Measurements from ENCODE around the gene MYBL2.
A peak's percentile ranks its signal among the peaks of the same experiment; 100 is the strongest.

The MYBL2 gene

DNA sequence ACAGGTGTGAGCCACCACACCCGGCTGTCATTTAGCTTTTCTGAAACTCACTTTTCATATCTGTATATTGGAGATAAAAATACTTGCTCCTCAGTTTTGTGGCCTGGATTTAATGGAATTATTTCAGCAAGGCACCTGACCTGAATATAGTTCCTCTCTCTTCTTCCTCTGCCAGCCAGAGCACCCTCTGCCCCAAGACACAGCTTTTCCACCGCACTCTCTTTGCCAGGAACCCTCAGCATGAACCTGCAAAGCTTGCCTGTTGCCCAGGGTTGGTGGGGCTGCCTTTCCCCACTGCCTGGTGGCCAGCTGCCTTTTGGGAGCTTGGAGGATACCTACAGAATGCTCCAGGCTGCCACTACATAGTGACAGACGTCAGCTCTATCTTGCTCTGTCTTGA is 56.8 kb downstream of the MYBL2 start:
- no peak for DNase-seq (ENCODE audit: low spot score)

DNA sequence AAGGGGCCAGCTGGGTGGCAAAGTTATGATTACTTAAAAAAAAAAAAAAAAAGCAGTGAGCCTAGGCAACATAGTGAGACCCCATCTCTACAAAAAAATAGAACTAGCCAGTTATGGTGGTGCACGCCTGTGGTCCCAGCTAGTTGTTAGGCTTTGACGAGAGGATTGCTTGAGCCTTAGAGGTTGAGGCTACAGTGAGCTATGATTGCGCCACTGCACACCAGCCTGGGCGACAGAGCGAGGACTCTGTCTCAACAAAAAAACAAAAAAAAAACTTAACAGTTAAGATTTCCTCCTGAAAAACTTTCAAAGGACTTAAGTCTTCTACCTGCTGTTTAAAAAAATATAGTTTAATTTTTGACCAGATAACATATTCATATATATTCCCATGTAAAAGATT is 57.5 kb downstream of the MYBL2 start:
- DNase-seq (ENCODE audit: low spot score) = no peak

DNA sequence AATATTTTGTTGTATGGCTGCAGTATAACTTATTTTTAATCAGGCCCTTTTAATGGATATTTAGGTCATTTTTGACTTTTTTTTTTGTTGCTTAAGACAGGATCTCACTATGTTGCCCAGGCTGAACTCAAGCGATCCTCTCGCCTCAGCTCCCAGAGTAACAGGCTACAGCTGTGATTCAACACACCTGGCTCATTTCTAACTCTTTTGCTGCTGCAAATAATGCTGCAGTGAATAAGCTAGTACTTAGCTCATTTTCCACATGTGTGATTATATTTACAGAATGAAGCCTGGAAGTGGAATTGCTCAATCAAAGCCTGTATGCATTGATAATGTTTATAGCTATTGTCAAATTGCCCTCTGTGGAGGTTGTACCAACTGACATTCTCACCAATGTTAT is 58.8 kb downstream of the MYBL2 start:
- no peak for DNase-seq (ENCODE audit: low spot score)

DNA sequence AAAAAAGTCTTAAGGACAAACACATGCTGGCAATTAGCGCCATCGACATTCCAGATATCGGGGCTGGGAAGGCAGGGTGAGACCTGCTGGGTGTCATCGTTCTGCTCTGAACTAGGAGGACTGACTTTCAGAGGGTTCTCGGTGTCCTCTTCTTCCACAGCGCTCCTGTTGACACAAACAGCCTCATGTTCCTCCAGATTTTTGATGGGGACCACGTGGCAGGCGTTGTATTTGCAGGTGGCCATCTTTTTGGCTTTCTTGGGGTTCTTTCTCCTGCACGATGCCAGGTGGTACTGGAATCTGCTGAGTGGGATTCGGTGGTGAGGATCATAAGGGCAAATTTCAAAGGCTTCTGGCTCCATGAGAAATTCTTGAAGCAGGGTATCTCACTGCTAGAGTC is 59.4 kb downstream of the MYBL2 start:
- no peak for DNase-seq (ENCODE audit: low spot score)

DNA sequence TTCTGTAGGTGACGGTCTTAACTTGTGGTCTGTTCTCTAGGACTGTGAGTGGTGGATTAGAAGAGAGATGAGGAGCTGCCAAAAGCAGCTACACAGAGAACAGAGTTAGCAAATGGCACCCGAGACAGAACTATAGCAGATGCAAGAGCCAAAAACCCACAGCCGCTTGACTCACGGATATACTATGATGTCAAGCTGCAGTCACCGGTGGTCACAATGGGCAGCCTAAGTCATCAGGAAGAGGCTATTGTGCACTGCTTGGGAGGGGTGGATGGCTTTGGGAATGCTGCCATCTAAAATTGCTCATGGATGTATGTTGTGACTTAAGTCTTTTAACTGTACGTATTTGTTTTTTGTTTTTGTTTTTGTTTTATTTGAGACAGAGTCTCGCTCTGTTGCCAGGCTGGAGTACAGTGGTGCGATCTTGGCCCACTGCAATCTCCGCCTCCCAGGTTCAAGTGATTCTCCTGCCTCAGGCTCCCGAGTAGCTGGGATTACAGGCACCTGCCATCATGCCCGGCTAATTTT is 60.0 kb downstream of the MYBL2 start, which contains the start of gene GTSF1L:
Gene GTSF1L, minus strand, starts transcription at position 192 of the 528 bp plus-strand sequence. CDS start 308 bp downstream, outside the sequence.
- DNase-seq (ENCODE audit: low spot score) = no peak

DNA sequence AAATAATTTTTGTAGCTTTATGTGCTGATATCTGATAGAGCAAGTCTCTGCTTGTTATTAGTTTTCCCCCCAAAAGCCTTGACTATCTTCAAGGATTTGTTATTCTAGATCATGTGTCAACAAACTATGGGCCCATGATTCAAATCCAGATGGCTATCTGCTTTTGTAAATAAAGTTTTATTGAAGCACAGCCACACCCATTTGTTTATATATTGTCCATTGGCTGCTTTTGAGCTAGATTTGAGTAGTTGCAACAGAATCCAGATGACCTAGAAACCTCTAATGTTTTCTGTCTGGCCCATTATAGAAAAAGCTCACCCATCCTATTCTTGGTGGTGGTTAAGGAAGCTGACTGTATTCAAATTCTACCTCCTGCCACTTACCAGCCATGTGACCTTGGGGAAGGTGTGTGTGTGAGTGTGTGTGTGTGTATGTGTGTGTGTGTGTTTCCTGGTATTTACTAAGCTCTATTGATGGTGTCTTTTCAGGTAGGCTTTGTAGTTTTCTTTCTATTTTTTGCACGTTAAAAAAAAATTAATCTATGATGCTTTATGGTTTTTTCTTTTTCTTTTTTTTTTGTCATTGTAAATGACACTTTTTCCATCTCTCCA is 61.2 kb downstream of the MYBL2 start:
- no peak for DNase-seq (ENCODE audit: low spot score)

DNA sequence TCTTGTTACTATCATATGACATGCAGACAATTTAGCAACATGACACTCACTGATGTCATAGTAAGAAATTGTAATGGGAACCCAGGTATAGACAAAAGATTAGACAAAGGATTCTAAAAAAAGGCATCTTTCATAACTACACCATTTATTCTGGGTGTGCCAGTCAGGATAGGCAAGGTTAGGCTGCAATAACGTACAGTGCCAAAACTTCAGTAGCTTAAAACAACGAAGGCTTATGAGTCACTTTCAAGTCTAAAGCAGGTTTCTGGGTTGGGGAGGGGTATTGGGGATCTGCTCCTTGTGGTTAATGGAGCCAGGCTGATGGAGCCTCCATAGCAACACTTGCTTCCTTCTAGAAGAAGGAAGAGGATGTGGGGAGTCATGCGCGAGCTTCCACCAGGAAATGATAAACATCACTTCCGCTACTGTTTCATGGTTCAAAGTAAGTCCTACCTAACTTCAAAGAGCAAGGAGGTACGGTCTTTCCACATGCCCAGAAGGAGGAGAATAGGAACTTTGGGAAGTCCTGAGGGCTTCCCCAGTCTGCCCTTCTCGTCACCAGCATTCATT is 61.9 kb downstream of the MYBL2 start:
- no peak for DNase-seq (ENCODE audit: low spot score)

DNA sequence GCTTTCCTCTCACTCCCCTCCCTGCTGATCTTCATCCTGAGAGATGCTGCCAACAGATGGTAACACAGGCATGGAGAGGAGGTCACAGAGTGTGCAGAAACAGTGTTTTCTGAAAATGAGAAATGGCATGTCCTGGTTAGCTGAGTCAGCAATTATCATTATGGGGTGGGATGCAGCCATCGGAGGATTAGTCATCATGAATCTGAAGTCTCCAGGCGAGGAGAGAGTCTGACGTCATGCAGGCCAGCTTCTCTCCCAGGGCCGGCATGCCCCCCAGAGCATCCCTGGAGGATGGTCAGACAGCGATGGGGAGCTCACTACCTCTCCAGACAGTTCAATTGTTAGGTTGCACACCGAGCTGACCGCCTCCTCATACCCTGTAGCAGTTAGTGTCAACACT is 64.6 kb downstream of the MYBL2 start:
- DNase-seq (ENCODE audit: low spot score) = no peak

DNA sequence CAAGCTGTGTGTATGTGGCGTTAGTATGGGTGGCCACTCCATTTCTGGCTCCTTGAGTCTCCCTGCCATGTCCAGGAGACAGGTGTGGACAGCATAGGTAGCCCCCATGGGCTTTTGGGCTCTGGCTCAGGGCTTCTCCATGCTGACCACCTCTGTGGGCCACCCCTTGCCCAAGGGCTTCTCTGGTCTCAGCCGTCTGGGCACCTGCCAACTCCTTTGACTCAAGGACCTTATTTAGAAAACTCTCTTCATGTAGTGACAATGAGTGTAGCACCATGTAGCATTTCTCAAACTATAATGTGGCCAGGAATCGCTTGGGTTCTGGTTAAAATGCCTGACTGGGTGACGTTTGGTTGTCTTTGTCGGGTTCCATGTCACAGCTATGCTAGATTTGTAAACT is 65.0 kb downstream of the MYBL2 start:
- no peak for DNase-seq (ENCODE audit: low spot score)

DNA sequence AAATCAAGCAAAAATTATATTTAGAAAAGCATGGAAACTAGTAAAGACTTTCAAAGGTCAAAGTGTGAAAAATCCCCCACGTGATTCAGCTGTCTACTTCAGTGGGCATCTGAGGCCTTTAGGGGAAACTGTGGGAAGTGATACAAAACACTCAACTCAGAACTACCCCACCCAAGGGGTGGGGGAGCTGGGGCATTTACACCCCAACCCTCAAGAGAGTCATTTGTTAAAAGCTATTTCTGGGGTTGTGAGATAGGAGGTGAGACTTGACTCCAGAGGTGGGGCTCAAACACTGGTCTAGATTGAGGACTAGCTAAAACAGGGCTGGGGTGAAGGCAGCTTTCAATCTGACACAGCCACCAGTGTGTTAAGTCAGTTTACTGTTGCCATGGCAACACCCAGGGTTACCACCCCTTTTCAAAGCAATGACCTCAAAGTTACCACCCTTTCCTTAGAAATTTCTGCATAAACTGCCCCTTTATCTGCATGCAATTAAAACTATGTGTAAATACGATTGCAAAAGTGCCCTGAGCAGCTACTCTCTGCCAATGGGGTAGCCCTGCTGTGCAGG is 69.8 kb downstream of the MYBL2 start:
- DNase-seq (ENCODE audit: low spot score) = no peak

DNA sequence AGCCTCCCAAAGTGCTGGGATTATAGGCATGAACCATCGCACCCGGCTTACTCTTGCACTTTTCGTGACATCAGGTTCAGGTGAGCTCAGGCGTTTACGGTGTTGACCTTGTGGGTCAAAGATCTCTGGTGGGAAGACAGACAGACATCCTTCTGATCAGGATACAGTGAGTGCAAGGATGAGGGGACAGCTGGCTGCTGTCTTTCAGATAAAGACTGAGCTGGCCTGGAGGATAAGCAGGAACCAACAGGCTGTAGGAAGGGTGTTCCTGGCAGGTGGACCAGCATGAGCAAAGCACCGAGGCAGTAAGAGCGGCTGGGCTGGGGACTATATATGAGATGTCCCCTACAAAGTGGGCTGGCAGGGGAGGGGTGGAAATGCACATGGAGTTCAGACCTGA is 71.0 kb downstream of the MYBL2 start:
- no peak for DNase-seq (ENCODE audit: low spot score)

DNA sequence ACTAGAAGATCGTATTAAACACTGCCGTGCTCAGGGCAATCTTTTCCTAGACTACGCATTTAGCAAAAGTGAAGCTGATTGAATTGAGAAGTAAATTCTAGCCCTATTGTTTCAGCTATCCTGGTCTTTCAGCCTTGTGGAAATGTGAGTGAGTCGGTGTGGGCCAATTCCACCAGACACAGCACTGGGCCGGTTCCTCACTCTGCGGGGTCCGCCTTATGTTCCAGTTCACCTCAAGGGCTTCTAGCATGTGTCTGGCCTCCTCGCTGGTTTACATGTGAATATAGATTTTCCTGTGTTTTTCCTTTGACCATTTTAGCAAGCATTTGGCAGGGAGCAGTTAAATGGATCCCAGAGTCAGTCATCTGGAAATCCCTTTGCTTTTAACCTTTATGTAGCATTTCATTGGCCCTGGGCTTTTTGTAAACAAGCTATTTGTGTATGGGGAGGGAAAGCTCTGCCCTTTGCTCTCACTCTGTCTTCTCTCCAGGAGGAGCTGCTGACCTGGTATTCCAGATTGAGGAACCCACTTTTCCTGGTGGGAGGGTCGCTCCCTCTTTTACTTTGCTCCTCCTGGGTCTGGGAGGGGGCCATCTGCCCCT is 72.3 kb downstream of the MYBL2 start:
- DNase-seq (ENCODE audit: low spot score) = no peak

DNA sequence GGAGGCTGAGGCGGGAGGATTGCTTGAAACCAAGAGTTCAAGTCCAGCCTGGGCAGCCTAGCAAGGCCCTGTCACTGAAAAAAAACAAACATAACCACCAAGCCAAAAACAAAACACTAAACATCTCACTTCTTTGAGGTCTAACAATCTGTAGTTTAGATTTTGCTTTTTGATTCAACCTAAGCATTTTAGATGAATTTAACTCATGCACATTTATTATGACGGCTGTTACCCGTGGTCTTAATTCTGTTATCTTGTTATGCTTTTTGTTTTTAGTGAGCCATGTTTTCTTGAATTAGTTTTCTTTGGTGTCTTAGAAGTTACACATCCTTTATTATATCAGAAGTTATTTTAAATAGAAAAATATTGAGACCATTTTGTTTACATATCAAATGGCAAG is 73.7 kb downstream of the MYBL2 start:
- no peak for DNase-seq (ENCODE audit: low spot score)

DNA sequence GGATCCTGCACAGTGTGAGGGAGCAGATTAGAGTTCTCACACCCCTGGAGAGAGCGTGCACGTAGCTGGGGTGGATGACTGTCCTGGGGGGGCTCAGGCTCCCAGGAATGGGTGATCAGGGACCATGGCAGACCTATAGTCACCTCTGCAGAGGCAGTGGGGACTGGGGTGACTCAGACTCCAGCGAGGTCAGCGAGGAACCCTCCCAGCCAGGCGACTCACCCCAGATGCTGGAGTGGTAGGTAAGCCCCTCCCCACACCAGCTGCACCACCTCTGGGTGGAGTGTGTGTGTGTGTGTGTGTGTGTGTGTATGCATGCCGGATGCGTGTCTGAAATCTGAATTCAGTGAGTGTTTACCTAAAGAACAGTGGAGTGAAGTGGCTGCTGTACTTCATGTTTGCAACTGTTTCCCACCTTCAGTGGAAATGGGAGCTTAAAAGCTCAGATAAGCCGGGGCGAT is 77.3 kb downstream of the MYBL2 start:
- no peak for DNase-seq (ENCODE audit: low spot score)

DNA sequence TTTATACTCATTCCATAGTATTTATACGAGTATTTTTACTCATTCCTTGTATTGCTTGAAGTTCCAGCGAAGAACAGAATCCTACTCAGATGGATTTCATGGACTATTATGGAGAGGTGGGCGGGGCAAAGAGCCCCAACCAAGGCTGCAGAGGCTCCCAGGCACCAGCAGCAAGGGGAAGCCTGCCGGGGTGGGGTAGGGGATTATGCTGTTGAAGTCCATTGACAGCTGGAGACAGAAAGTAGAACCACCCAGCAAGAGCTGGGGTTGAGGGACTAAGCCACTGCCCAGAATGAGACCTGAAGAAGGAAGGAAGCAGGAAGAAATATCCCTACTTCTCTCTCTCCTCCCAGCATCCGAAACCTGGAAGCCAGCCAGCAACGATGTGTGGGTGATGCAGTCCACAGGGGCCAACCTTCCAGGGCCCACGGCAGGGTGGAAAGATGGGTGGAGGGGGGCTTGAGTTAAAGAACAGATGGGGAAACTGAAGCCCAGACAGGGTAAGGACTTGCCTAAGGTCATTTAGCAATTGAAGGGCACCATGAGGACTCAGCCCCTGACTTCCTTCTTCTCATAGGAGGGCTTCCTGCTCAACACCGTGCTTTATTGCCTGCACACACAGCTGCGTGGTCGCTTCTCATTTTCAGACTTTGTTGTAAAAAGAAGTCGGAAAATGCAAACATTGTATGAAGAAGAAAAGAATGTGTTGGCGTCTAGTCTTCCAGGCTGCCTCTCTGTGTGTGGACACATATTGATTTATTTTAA is 78.2 kb downstream of the MYBL2 start:
- DNase-seq (ENCODE audit: low spot score) = no peak

DNA sequence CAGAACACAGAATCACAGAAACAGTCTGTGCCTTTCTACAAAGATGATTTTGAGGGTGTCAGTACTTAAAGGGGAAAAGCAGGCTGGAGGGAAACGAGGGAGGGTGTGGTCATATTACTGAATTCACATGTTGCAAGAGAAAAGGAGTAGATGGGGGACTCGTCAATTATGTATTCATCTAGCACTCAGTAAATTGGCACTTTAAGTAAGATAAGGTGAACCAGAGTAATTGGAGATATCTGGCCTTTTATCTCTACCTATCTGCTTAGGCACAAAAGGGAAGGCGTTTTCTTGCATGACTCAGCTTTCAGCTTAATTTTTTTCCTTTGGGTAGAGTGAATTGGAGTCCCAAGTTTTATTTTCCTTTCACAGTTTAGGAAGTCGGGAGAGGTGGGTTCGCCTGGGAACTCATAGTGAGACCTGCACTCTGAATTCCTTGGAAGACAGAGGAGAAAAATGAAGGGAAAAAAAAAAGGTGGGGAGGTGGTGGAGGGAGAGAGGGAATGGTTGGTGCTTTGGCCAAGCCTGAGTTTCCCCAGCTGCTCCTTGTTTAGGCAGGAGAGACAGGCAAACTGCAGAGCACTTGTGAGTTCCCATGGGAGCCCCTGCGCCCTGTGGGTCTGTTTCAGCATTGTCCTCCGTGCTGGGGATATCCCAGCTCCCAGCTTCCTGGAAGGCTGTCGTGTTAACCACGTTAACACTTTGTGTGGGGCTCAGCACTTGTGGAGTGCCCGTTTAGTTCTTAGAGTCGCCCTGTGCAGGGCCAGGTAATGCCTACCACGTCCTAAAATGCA is 79.6 kb downstream of the MYBL2 start:
- no peak for DNase-seq (ENCODE audit: low spot score)

DNA sequence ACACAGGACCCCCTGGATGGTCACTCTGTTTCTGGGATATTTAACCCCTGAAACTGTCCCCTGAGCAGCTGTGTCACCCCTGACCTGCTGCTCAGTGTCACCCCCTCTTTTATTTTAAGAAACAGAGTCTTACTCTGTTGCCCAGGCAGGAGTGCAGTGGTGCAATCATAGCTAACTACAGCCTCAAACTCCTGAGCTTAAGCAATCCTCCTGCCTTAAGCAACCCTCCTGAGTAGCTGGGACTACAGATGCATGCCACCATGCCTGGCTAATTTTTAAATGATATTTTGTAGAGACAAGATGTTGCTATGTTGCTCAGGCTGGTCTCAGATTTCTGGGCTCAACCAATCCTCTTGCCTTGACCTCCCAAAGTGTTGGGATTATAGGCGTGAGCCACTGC is 81.4 kb downstream of the MYBL2 start:
- DNase-seq (ENCODE audit: low spot score) = no peak

DNA sequence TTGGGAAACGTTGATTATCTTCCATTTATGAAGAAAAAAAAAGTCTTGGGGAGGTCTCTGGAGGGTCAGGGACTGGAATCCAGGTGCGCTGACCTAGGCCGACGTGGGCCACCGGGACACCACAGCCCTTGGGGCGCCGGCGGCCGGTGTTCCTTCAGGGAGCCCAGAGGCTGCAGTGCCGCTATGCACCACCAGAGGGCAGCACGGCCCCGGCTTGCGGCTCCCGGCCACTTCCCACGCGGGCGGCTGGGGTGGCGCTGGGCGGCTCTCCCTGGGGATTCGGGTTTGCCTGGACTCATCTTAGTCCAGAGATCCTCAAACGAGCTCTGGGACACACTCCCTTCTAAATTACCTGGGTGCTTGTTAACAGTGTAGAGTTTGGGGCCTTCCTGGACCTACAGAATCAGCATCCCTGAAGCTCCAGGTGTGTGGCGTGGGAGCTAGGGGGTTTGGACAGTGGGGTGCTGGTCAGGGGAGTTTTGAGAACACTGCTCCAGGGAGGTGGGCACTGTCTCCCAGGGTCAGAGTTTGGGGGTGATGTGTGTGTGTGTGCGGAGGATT is 82.9 kb downstream of the MYBL2 start:
- DNase-seq (ENCODE audit: low spot score) = peak; percentile 90

DNA sequence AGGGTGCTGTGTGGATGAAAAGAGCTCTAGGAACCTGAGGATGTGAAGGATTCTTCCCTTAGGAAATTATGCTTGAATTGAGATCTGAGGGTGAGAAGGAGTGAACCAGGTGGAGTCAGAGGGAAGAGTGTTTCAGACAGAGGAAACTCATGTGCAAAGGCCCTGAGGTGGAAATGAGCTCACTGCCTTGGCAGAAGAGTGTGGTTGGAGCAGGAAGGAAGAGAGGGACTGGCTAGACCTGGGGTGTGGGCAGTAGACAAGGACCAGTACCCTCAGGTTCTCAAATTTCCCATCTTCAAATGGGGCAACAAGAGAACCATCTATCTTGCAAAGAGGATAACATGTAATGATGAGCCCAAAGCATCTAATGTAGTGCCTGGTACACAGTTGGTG is 83.9 kb downstream of the MYBL2 start:
- DNase-seq (ENCODE audit: low spot score) = no peak

DNA sequence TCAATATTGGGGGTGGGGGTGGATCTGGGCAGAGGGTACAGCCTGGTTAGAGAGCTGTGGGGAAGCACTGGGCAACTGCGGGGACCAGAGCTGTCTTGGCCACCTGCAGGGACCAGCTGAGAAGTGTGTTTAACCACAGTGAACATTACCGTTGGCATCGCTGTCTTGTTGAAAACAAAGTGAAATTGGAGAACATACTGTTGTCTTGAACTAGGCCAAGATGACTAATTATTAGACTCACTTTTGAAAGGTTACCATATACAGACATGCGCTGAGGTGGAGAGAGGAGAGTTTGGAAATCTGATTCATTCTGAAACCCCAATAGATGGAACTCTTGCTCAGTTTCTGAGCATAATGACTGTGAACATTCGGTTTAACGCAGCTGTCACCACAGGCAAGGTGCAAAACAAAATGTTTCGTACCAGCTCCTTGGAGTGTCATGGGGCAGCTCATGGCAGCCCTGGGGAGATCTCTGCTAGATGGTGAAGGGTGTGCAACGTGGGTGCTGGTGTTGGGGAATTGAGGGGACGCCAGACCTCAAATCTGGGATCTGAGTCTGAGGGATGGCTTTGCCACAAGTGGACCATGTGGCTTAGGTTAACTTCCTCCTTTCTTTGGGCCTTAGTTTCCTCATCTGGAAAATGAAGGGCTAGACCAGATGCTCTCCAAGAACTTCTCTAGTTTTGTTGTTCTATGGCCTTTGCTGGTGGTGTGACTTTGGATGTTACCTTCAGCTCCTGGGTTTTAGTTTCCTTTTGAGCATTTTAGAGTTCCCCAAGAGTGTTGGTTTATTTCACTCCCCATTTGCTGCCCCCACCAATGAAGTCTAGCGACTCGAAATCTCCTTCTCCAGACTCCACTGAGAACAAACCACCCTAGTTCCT is 84.5 kb downstream of the MYBL2 start:
- DNase-seq (ENCODE audit: low spot score) = peak; percentile 75
